Measurements from ENCODE around the gene THTPA. TPM values are rescaled to one million over a fixed set of nuclear protein-coding genes. Genes with fewer than 3 reads are reported as not detected.

THTPA gene
- total and polyA plus RNA-seq, 2 of the 13 experiments (the other 11 are each of a cell fraction or from before 2014, with no cell fraction given): 7.4 to 8.7 TPM

- TF ChIP-seq CREM (IDR thresholded peaks at IDR 0.05) (peak; percentile 75; the same call in 1 of the 2 replicates), CREM (CRISPR knock-in tag; IDR thresholded peaks at IDR 0.05) (no peak), SRY (CRISPR knock-in tag; IDR thresholded peaks at IDR 0.05) (peak; percentile 57; the same call in 1 of the 2 replicates), ARID3A (IDR thresholded peaks at IDR 0.05; ENCODE audit: low read depth, low read length) (peak; percentile 98), ZUFSP (CRISPR knock-in tag; IDR thresholded peaks at IDR 0.05; ENCODE audit: borderline replicate concordance) (no peak), ZNF687 (CRISPR knock-in tag; IDR thresholded peaks at IDR 0.05) (peak; percentile 72), SRF (IDR thresholded peaks at IDR 0.05; ENCODE audit: low read depth, low read length) (no peak), CBX5 (CRISPR knock-in tag; IDR thresholded peaks at IDR 0.05; ENCODE audit: borderline replicate concordance) (peak; percentile 41; the same call in 1 of the 2 replicates), LBX2 (CRISPR knock-in tag; IDR thresholded peaks at IDR 0.05; ENCODE audit: borderline replicate concordance) (no peak), SSRP1 (CRISPR knock-in tag; IDR thresholded peaks at IDR 0.05) (no peak), NR1H2 (CRISPR knock-in tag; IDR thresholded peaks at IDR 0.05; ENCODE audit: borderline replicate concordance, low read depth) (no peak)
- TF ChIP-seq, protein P1, sequence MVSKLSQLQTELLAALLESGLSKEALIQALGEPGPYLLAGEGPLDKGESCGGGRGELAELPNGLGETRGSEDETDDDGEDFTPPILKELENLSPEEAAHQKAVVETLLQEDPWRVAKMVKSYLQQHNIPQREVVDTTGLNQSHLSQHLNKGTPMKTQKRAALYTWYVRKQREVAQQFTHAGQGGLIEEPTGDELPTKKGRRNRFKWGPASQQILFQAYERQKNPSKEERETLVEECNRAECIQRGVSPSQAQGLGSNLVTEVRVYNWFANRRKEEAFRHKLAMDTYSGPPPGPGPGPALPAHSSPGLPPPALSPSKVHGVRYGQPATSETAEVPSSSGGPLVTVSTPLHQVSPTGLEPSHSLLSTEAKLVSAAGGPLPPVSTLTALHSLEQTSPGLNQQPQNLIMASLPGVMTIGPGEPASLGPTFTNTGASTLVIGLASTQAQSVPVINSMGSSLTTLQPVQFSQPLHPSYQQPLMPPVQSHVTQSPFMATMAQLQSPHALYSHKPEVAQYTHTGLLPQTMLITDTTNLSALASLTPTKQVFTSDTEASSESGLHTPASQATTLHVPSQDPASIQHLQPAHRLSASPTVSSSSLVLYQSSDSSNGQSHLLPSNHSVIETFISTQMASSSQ (IDR thresholded peaks at IDR 0.05; ENCODE audit: low read depth): peak; percentile 83; the same call in 1 of the 2 replicates
- TF ChIP-seq, protein P1 (CRISPR knock-in tag; IDR thresholded peaks at IDR 0.05; ENCODE audit: borderline replicate concordance): peak; percentile 90
- TF ChIP-seq, protein P2, sequence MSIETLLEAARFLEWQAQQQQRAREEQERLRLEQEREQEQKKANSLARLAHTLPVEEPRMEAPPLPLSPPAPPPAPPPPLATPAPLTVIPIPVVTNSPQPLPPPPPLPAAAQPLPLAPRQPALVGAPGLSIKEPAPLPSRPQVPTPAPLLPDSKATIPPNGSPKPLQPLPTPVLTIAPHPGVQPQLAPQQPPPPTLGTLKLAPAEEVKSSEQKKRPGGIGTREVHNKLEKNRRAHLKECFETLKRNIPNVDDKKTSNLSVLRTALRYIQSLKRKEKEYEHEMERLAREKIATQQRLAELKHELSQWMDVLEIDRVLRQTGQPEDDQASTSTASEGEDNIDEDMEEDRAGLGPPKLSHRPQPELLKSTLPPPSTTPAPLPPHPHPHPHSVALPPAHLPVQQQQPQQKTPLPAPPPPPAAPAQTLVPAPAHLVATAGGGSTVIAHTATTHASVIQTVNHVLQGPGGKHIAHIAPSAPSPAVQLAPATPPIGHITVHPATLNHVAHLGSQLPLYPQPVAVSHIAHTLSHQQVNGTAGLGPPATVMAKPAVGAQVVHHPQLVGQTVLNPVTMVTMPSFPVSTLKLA (IDR thresholded peaks at IDR 0.05): no peak
Observed at GRCh38 chr14:23602181-23603095, 46.4 kb downstream of the THTPA start (continued).

All from HepG2 (cell line).